SK-N-SH treated with all-trans-retinoic acid at 6 μM for 48 hours (cell line): ENCODE measurements around the gene ULK1.

ENCODE experiments used
- CREB5 ChIP-seq: fragments of 250-450 bp; sonication (Bioruptor Pico); IDR thresholded peaks from 2 replicates; pipeline ENCODE4 v1.5.1; 2020; ENCODE audit warnings: low read depth, mild to moderate bottlenecking, moderate library complexity
- GLIS3 ChIP-seq: fragments of 250-450 bp; sonication (Bioruptor Pico); IDR thresholded peaks from 2 replicates; pipeline ENCODE4 v1.5.0; 2020; ENCODE audit warnings: mild to moderate bottlenecking, moderate library complexity
- ISL1 ChIP-seq: fragments of 250-450 bp; sonication (Bioruptor Pico); IDR thresholded peaks from 2 replicates; pipeline ENCODE4 v2.1.2; 2022; ENCODE audit warnings: mild to moderate bottlenecking, moderate library complexity
- PATZ1 ChIP-seq: fragments of 250-450 bp; sonication (Bioruptor Pico); IDR thresholded peaks from 2 replicates; pipeline ENCODE4 v1.8.0; 2020; ENCODE audit warnings: mild to moderate bottlenecking, moderate library complexity, borderline replicate concordance
- RARB ChIP-seq: fragments of 250-450 bp; sonication (Bioruptor Pico); IDR thresholded peaks from 2 replicates; pipeline ENCODE4 v1.8.0; 2021; ENCODE audit warnings: mild to moderate bottlenecking, moderate library complexity
- SNAI2 ChIP-seq: fragments of 250-450 bp; sonication (Bioruptor Pico); IDR thresholded peaks from 2 replicates; pipeline ENCODE4 v1.5.0; 2020; ENCODE audit warnings: mild to moderate bottlenecking, moderate library complexity
- TCF4 ChIP-seq: fragments of 250-450 bp; sonication (Bioruptor Pico); IDR thresholded peaks from 2 replicates; pipeline ENCODE4 v1.8.0; 2021; ENCODE audit warnings: mild to moderate bottlenecking, moderate library complexity, borderline replicate concordance
- TOX ChIP-seq: fragments of 250-450 bp; sonication (Bioruptor Pico); IDR thresholded peaks from 2 replicates; pipeline ENCODE4 v1.8.0; 2021; ENCODE audit warnings: mild to moderate bottlenecking, moderate library complexity, borderline replicate concordance
- TSHZ2 ChIP-seq: fragments of 250-450 bp; sonication (Bioruptor Pico); IDR thresholded peaks from 2 replicates; pipeline ENCODE4 v1.5.0; 2020; ENCODE audit warnings: mild to moderate bottlenecking, moderate library complexity
- ZC3H10 ChIP-seq: fragments of 250-450 bp; sonication (Bioruptor Pico); IDR thresholded peaks from 2 replicates; pipeline ENCODE4 v1.5.1; 2021; ENCODE audit warnings: mild to moderate bottlenecking, moderate library complexity
- ZFP3 ChIP-seq: fragments of 250-450 bp; sonication (Bioruptor Pico); IDR thresholded peaks from 2 replicates; pipeline ENCODE4 v1.5.0; 2020; ENCODE audit warnings: mild to moderate bottlenecking, moderate library complexity
- ZFP30 ChIP-seq: fragments of 450-650 bp; formaldehyde crosslinking; IDR thresholded peaks from 2 replicates; pipeline ENCODE4 v1.5.0; 2022; ENCODE audit warnings: mild to moderate bottlenecking, moderate library complexity
- ZNF70 ChIP-seq: fragments of 450-650 bp; formaldehyde crosslinking; IDR thresholded peaks from 2 replicates; pipeline ENCODE4 v1.5.0; 2020; ENCODE audit warnings: mild to moderate bottlenecking, moderate library complexity
- ZNF8 ChIP-seq: fragments of 450-650 bp; formaldehyde crosslinking; IDR thresholded peaks from 2 replicates; pipeline ENCODE4 v1.5.0; 2020; ENCODE audit warnings: mild to moderate bottlenecking, moderate library complexity

- TF ChIP-seq ZNF70 (CRISPR knock-in tag), result no peak
- no peak for TF ChIP-seq ZFP30 (CRISPR knock-in tag)
- no peak for TF ChIP-seq RARB
- TF ChIP-seq ZFP3 (CRISPR knock-in tag), result no peak
- no peak for TF ChIP-seq ZNF8 (CRISPR knock-in tag)
- TF ChIP-seq ZC3H10, result no peak
- TF ChIP-seq PATZ1, result no peak
- no peak for TF ChIP-seq TSHZ2 (CRISPR knock-in tag)
- TF ChIP-seq TCF4 (CRISPR knock-in tag), result no peak
- TF ChIP-seq CREB5 (CRISPR knock-in tag), result no peak
- TF ChIP-seq ISL1, result no peak
- TF ChIP-seq SNAI2 (CRISPR knock-in tag), result no peak
- no peak for TF ChIP-seq GLIS3 (CRISPR knock-in tag)
- TF ChIP-seq TOX (CRISPR knock-in tag), result no peak
These were observed 70.7 kb downstream of the ULK1 start for GRCh38 chr12:131965073-131965472.
